ENCODE results near the gene CELSR1. TPM values are rescaled to one million over a fixed set of nuclear protein-coding genes. Genes with fewer than 3 reads are reported as not detected.
A peak's percentile ranks its signal among the peaks of the same experiment; 100 is the strongest.

Gene CELSR1
- total RNA-seq (2014; rRNA removed; shearing (Covaris generic)): 5.3 and 7.8 TPM in 2 replicates

GRCh38 chr22:46537225-46537945, at the start of gene CELSR1:
TSS of gene CELSR1 (minus strand) at chr22:46537620. CDS start at chr22:46537170, 450 bp downstream.
- Histone ChIP-seq H3K4me3 (ENCODE audit: insufficient read depth, low read depth, low read length) (peak within 1 kb of the TSS; percentile 56), H3K27me3 (ENCODE audit: control insufficient read depth, insufficient read depth, low read length) (peaks cover 33% of the 10 kb centered on the region), H3K36me3 (replicated peaks; ENCODE audit: control insufficient read depth, insufficient read depth, low read length) (no peaks in the 10 kb centered on the region; the same call in 1 of the 2 replicates)
- peak; percentile 97 for DNase-seq

- no peak overlapping the region for H3K4me3 ChIP-seq (ENCODE audit: insufficient read depth, low read depth, low read length)
- H3K27me3 ChIP-seq (ENCODE audit: control insufficient read depth, insufficient read depth, low read length): no peaks in the 10 kb centered on the region
- DNase-seq: no peak
- H3K36me3 ChIP-seq (replicated peaks; ENCODE audit: control insufficient read depth, insufficient read depth, low read length): no peaks in the 10 kb centered on the region
Observed at GRCh38 chr22:46587061-46587460, 49.6 kb upstream of the CELSR1 start.

- Histone ChIP-seq H3K36me3 (replicated peaks; ENCODE audit: control insufficient read depth, insufficient read depth, low read length) (no peaks in the 10 kb centered on the region), H3K4me3 (ENCODE audit: insufficient read depth, low read depth, low read length) (no peak overlapping the region), H3K27me3 (ENCODE audit: control insufficient read depth, insufficient read depth, low read length) (no peaks in the 10 kb centered on the region)
- no peak for DNase-seq
Observed at GRCh38 chr22:46586531-46587011, 49.2 kb upstream of the CELSR1 start.

- H3K36me3 ChIP-seq (replicated peaks; ENCODE audit: control insufficient read depth, insufficient read depth, low read length): no peaks in the 10 kb centered on the region
- H3K4me3 ChIP-seq (ENCODE audit: insufficient read depth, low read depth, low read length): no peak overlapping the region
- H3K27me3 ChIP-seq (ENCODE audit: control insufficient read depth, insufficient read depth, low read length): no peaks in the 10 kb centered on the region
- DNase-seq: peak; percentile 90
Observed at GRCh38 chr22:46586123-46586519, 48.7 kb upstream of the CELSR1 start.

- Histone ChIP-seq H3K36me3 (replicated peaks; ENCODE audit: control insufficient read depth, insufficient read depth, low read length) (no peaks in the 10 kb centered on the region), H3K4me3 (ENCODE audit: insufficient read depth, low read depth, low read length) (no peak overlapping the region), H3K27me3 (ENCODE audit: control insufficient read depth, insufficient read depth, low read length) (no peaks in the 10 kb centered on the region)
- no peak for DNase-seq
Observed at GRCh38 chr22:46585340-46586122, 48.1 kb upstream of the CELSR1 start.

- Histone ChIP-seq H3K27me3 (ENCODE audit: control insufficient read depth, insufficient read depth, low read length) (no peaks in the 10 kb centered on the region), H3K4me3 (ENCODE audit: insufficient read depth, low read depth, low read length) (no peak overlapping the region), H3K36me3 (replicated peaks; ENCODE audit: control insufficient read depth, insufficient read depth, low read length) (no peaks in the 10 kb centered on the region)
- DNase-seq: peak; percentile 86
Observed at GRCh38 chr22:46584081-46584921, 46.9 kb upstream of the CELSR1 start.

GRCh38 chr22:46583571-46583970, 46.2 kb upstream of the CELSR1 start:
- Histone ChIP-seq H3K4me3 (ENCODE audit: insufficient read depth, low read depth, low read length) (no peak overlapping the region), H3K27me3 (ENCODE audit: control insufficient read depth, insufficient read depth, low read length) (no peaks in the 10 kb centered on the region), H3K36me3 (replicated peaks; ENCODE audit: control insufficient read depth, insufficient read depth, low read length) (no peaks in the 10 kb centered on the region)
- no peak for DNase-seq

GRCh38 chr22:46582281-46582933, 45.0 kb upstream of the CELSR1 start:
- Histone ChIP-seq H3K27me3 (ENCODE audit: control insufficient read depth, insufficient read depth, low read length) (peaks cover 3% of the 10 kb centered on the region), H3K4me3 (ENCODE audit: insufficient read depth, low read depth, low read length) (no peak overlapping the region), H3K36me3 (replicated peaks; ENCODE audit: control insufficient read depth, insufficient read depth, low read length) (no peaks in the 10 kb centered on the region)
- DNase-seq: no peak

- no peaks in the 10 kb centered on the region for H3K36me3 ChIP-seq (replicated peaks; ENCODE audit: control insufficient read depth, insufficient read depth, low read length)
- no peak for DNase-seq
- H3K4me3 ChIP-seq (ENCODE audit: insufficient read depth, low read depth, low read length): no peak overlapping the region
- H3K27me3 ChIP-seq (ENCODE audit: control insufficient read depth, insufficient read depth, low read length): peaks cover 3% of the 10 kb centered on the region
Observed at GRCh38 chr22:46581538-46582244, 44.3 kb upstream of the CELSR1 start.

GRCh38 chr22:46580940-46581537, 43.6 kb upstream of the CELSR1 start:
- Histone ChIP-seq H3K36me3 (replicated peaks; ENCODE audit: control insufficient read depth, insufficient read depth, low read length) (no peaks in the 10 kb centered on the region), H3K4me3 (ENCODE audit: insufficient read depth, low read depth, low read length) (no peak overlapping the region), H3K27me3 (ENCODE audit: control insufficient read depth, insufficient read depth, low read length) (peaks cover 3% of the 10 kb centered on the region)
- DNase-seq: no peak

GRCh38 chr22:46579751-46580449, 42.5 kb upstream of the CELSR1 start:
- H3K4me3 ChIP-seq (ENCODE audit: insufficient read depth, low read depth, low read length): no peak overlapping the region
- H3K27me3 ChIP-seq (ENCODE audit: control insufficient read depth, insufficient read depth, low read length): peaks cover 3% of the 10 kb centered on the region
- H3K36me3 ChIP-seq (replicated peaks; ENCODE audit: control insufficient read depth, insufficient read depth, low read length): no peaks in the 10 kb centered on the region
- DNase-seq: no peak

GRCh38 chr22:46578824-46579561, 41.6 kb upstream of the CELSR1 start:
- H3K27me3 ChIP-seq (ENCODE audit: control insufficient read depth, insufficient read depth, low read length): peaks cover 3% of the 10 kb centered on the region
- H3K36me3 ChIP-seq (replicated peaks; ENCODE audit: control insufficient read depth, insufficient read depth, low read length): no peaks in the 10 kb centered on the region
- no peak overlapping the region for H3K4me3 ChIP-seq (ENCODE audit: insufficient read depth, low read depth, low read length)
- DNase-seq: peak; percentile 58
